GM21737 (cell line): ENCODE results near the gene YWHAB.

Source experiments
- ATAC-seq: cut with Tn5 transposase; IDR thresholded peaks from one replicate; pipeline ENCODE4 v1.9.1; 2021; ENCODE audit warnings: mild to moderate bottlenecking, moderate library complexity; ENCODE audit not compliant: unreplicated experiment

YWHAB gene

GRCh38 chr20:44911264-44911921, 25.9 kb downstream of the YWHAB start:
- no peak for ATAC-seq

- ATAC-seq: no peak
Observed at GRCh38 chr20:44912189-44912588, 26.7 kb downstream of the YWHAB start.

GRCh38 chr20:44914924-44915323, 29.4 kb downstream of the YWHAB start:
- ATAC-seq: no peak

GRCh38 chr20:44916586-44916985, 31.1 kb downstream of the YWHAB start:
- ATAC-seq: no peak

- ATAC-seq: no peak
Observed at GRCh38 chr20:44917399-44917798, 31.9 kb downstream of the YWHAB start.

GRCh38 chr20:44918342-44918741, 32.8 kb downstream of the YWHAB start:
- ATAC-seq: no peak

GRCh38 chr20:44918761-44919160, 33.3 kb downstream of the YWHAB start:
- ATAC-seq: no peak

- ATAC-seq: no peak
Observed at GRCh38 chr20:44921447-44921846, 35.9 kb downstream of the YWHAB start.

- ATAC-seq: no peak
Observed at GRCh38 chr20:44924541-44924940, 39.0 kb downstream of the YWHAB start.

GRCh38 chr20:44928595-44928994, 43.1 kb downstream of the YWHAB start:
- ATAC-seq: no peak

GRCh38 chr20:44930517-44931168, 45.1 kb downstream of the YWHAB start:
- no peak for ATAC-seq

- ATAC-seq: no peak
Observed at GRCh38 chr20:44931911-44932310, 46.4 kb downstream of the YWHAB start.

- no peak for ATAC-seq
Observed at GRCh38 chr20:44932916-44933315, 47.4 kb downstream of the YWHAB start.

GRCh38 chr20:44936510-44936909, 51.0 kb downstream of the YWHAB start:
- ATAC-seq: no peak

GRCh38 chr20:44938637-44939036, 53.1 kb downstream of the YWHAB start:
- ATAC-seq: no peak

GRCh38 chr20:44941120-44941691, 55.7 kb downstream of the YWHAB start:
- no peak for ATAC-seq

- no peak for ATAC-seq
Observed at GRCh38 chr20:44942264-44942973, 56.9 kb downstream of the YWHAB start.

- no peak for ATAC-seq
Observed at GRCh38 chr20:44943828-44944227, 58.3 kb downstream of the YWHAB start.

GRCh38 chr20:44945261-44945660, 59.8 kb downstream of the YWHAB start:
- ATAC-seq: no peak

GRCh38 chr20:44946271-44946852, 60.9 kb downstream of the YWHAB start:
- no peak for ATAC-seq

GRCh38 chr20:44948107-44948506, 62.6 kb downstream of the YWHAB start:
- no peak for ATAC-seq
